HG02623 (cell line): ENCODE measurements around the gene PRSS23.
"Not testable (repeated sequence)": the region's sequence is repeated elsewhere in the genome, so short reads cannot be mapped to it uniquely, and the experiment has no call there.

Experiments
- ATAC-seq: cut with Tn5 transposase; IDR thresholded peaks from one replicate; pipeline ENCODE4 v1.9.1; 2021; ENCODE audit warnings: moderate library complexity; ENCODE audit not compliant: unreplicated experiment

Gene PRSS23

DNA sequence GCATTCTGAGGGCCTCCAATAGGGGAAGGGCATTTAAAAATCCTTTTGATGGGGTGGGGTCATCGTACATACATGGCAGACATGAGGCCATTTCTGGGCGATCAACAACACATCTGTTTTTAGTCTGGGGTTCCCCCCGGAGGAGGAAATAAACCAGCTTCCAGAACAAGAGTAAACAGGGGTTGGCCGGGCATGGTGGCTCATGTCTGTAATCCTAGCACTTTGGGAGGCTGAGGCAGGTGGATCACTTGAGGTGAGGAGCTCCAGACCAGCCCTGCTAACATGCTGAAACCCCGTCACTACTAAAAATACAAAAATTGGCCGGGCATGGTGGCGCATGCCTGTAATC lies 12.0 kb downstream of the PRSS23 start:
- ATAC-seq = no peak

DNA sequence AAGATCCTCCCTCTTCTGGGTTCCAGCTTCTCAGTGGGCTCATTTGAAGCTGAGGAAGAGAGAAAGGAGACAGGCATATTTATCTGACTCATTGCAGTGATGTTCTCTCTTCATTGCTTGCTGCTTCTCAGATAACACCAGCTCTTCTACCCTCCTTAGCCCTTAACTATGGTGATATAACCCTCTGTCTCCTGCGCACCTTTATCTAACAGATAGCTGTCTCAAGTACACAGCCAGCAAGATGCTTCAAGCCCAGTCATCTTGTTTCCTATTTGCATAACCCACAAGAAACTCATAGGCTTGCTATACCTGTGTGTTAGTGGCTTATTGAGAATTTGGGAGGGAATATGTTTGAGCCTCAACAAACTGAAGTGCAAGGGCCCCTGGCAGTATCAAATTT lies 12.6 kb downstream of the PRSS23 start:
- no peak for ATAC-seq

- ATAC-seq = no peak
These were observed 14.4 kb downstream of the PRSS23 start for GRCh38 chr11:86814775-86815174.

DNA sequence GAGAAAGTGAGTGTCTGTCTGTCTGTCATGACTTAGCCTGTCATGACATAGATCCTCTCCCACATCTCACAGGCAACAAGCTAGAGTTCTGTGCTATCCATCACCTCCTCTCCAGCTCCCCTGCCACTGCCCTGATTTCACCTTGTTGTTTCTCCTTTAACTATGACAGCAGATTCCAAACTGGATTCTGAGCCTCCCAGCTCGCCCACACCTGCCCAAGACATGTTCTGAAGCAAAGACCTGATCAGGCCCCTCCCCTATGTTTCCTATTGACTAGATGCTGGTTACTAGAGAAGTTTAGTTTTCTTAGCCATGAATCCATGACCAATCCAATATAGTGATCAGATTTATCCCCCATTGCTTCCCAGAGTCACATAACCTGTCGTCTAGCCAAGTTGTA lies 15.4 kb downstream of the PRSS23 start:
- no peak for ATAC-seq

DNA sequence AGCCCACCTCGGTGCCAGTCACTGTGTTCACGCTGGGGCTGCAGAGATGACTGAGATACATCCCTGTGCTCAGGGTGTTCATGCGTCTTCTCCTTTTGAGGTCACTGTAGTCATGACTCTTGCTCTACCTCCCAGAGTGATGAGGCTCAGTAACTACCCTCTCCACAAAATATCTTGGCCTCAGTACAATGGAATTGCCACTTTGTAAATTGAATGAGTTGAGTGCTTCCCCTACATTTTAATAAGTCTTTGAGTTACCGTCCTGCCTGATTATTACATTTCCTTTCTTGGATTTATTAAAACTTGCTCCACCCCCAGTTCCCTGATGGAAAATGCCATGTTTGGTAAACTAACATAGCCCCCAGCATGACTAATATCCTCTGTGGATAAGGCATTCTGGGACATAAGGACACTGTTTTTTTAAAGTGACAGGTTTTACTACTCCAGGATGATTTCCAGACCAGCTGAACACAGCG lies 15.9 kb downstream of the PRSS23 start:
- ATAC-seq = no peak

DNA sequence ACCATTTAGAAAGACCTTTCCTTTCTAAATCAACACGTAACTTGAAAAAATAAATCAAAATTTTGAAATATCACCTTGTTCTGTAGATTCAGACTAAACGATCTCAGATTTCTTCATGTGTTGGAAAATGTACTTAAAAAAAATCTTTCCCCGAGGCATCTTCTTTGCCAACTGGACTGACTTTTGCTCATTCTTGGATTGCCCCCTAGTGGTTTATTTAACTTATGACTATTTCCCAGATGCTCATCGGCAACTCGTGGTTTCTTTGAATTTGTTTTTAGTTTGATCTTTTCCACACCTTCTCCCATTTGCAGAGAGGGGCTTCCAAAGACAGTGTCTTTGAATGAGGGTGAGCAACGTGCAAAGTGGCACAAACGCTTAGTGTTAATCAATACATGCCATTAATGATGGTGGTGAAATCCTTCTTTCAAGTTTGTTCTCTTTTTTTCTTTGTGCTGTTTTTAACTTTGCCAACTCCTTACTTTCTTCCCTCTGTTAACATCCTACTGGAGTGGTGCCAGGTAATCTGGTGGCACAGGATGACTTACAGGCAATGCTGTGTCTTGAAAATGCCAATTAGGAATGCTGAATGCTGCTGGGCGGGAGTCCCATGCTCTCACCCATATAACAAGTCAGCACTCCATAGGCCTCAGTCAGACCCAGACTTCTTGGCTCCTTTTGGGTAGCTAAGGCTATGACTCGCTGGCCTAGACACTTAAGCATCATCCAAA lies 18.3 kb downstream of the PRSS23 start:
- peak; percentile 76 for ATAC-seq

DNA sequence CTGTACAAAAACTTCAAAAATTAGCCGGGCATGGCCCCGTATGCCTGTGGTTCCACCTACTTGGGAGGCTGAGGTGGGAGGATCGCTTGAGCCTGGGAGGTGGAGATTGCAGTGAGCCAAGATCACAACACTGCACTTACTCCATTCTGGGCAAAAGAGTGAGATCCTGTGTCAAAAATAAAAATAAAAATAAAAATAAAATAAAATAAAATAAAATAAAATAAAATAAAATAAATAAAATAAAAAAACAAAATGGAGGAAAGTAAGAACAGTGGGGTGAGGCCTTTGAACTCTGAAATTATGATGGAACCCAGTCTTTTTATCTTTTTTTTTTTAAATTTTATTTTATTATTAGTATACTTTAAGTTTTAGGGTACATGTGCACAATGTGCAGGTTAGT lies 23.8 kb downstream of the PRSS23 start:
- not testable (repeated sequence) for ATAC-seq

- not testable (repeated sequence) for ATAC-seq
These were observed 34.0 kb downstream of the PRSS23 start for GRCh38 chr11:86834376-86834775.

GRCh38 chr11:86844762-86845508 lies 44.6 kb downstream of the PRSS23 start:
- ATAC-seq = not testable (repeated sequence)

GRCh38 chr11:86848132-86848531 lies 47.8 kb downstream of the PRSS23 start:
- ATAC-seq = no peak

- ATAC-seq = no peak
These were observed 49.3 kb downstream of the PRSS23 start for GRCh38 chr11:86849679-86850078.
